GM19351 (cell line): ENCODE measurements around the gene GRWD1.

Experiments used
- ATAC-seq: cut with Tn5 transposase; IDR thresholded peaks from one replicate; pipeline ENCODE4 v1.9.1; 2021; ENCODE audit warnings: mild to moderate bottlenecking, moderate library complexity; ENCODE audit not compliant: unreplicated experiment

Gene GRWD1

DNA sequence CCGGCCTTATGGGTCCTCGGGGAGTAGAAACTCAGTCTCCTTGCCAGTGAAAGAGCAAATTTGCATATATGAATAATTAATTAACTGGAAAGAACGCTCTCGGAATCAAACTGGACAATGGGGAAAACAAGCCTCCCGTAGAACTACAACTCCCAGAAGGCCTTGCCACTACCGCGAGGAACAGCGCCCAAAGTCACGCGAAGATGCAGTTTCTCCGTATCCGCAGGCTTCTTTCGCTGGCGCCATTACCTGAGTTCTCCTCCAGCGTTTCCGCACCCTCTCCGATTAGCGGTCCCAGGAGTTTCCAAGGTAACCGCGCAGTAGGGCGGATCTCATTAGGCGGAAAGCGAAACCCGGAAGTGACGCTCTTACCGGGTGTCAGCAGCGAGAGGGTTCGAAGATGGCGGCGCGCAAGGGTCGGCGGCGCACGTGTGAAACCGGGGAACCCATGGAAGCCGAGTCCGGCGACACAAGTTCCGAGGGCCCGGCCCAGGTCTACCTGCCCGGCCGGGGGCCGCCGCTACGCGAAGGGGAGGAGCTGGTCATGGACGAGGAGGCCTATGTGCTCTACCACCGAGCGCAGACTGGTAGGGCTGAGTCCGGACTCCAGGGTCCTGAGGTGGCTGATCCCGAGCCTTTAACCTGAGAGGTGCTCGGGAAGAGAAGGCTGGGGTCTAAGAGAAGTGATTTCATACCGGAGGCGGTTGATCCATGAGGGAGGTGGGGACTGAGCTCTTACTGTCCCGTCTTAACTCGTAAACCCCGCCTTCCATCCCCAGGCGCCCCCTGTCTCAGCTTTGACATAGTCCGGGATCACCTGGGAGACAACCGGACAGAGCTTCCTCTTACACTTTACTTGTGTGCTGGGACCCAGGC, at the start of gene GRWD1:
GRWD1 (plus strand) TSS at position 378 of the 876 bp plus-strand sequence; CDS start at position 401, 23 bp downstream.
- ATAC-seq = peak; percentile 87

DNA sequence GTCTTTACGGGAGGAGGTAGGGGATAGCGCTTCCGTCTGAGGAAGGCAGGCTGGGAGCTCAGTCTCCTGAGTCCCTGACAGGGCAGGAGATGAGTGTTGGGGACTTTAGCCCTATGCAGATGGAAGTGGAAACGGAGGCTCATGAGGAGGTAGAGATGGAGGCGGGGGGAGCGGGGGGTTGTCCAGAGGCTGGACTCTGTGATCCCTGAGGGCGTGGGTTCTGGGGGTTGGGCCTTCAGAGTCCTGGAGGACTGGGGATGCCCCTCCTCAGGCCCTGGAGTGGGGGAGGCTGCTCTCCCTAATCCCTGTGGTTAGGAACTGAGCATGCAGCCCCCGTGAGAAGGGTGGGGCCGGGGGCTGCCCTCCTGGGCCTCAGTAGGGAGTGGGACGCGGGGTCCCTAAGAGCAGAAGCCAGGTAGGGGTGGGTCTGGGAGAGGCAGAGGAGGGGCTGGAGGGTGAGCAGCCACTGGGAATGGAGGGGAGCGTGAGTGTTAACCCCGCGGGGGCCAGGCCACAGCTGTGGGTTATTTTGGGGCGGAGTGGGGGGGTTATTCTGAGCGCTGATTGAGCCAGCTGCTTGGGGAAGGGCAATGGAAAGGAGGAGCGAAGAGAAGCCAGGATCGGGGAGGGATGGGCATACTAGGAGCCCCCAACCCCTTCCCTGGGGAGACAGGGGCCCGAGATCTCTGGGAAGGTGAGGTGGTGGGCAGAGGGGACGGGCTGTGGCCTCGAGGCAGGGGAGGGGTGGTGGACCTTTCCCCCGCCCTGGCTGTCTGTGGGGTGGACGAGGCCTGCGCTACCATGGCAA, 49.6 kb upstream of the GRWD1 start:
- ATAC-seq = no peak

DNA sequence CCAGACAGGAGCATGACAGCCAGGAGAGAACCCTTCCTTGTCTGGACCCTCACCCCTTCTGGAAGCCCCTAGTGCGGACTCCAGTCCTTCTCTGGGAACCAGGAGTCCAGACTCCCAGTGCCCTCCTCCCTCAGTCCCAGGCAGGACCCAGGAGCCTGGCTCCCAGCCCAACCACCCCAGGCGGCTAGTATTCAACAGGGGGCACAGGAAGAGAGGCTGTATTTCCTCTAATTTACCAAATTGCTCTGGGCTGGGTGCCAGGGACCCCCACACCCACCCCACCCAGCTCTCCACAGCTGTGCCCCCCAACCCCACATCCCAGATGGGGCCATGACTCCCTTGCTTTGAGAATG, 49.0 kb upstream of the GRWD1 start:
- no peak for ATAC-seq

DNA sequence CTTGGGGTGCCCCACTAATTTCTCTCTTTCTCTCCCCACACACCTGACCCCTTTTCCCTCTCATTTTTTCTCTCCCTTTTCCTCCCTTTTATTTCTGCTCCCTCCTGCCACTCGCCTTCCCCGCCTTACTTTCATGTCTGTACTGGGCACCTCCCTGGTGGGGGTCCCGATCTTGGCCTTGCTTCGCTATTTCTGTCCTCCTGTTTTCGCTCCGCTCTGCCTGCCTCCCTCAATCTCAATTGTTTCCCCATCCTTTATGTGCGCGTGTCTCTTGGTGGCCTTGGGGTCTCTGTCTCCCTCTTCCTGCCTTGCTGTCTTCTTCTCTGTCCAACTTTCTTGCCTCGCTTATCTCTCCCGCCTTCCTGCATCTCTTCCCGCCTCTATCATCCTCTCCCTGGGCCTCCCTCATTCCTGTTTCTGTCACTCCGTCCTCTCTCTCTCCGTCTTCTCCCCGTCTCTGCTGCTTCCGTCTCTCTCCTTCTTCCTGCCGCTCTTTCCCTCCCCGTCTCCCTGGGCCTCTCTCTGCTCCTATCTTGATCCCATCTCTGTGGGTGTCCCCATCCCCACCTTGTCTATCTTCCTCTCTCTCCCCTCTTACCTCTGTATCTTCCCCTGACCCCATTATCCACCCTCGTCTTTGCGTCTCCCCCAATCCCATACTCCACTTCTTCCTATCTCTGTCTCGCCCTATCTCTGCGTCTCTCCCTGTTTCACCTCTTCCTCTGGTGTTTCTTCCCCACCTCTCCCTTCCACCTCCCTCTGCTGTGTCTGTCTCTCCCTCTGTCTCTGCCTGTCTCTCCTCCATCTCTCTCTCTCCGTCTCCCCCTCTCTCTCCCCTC, 48.3 kb upstream of the GRWD1 start:
- ATAC-seq = no peak

DNA sequence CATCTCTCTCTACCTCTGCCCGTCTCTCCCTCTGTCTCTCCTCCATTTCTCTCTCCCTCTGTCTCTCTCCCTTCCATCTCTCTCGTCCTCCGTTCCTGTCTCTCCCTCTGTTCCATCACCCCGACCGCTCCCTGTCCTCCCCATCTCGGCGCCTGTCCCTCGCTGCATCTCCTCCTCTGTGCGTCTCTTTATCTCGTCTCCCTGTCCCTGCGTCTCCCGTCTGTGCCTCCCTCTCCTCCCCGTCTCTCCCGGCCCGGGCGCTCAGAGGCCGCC, 47.7 kb upstream of the GRWD1 start:
- no peak for ATAC-seq

DNA sequence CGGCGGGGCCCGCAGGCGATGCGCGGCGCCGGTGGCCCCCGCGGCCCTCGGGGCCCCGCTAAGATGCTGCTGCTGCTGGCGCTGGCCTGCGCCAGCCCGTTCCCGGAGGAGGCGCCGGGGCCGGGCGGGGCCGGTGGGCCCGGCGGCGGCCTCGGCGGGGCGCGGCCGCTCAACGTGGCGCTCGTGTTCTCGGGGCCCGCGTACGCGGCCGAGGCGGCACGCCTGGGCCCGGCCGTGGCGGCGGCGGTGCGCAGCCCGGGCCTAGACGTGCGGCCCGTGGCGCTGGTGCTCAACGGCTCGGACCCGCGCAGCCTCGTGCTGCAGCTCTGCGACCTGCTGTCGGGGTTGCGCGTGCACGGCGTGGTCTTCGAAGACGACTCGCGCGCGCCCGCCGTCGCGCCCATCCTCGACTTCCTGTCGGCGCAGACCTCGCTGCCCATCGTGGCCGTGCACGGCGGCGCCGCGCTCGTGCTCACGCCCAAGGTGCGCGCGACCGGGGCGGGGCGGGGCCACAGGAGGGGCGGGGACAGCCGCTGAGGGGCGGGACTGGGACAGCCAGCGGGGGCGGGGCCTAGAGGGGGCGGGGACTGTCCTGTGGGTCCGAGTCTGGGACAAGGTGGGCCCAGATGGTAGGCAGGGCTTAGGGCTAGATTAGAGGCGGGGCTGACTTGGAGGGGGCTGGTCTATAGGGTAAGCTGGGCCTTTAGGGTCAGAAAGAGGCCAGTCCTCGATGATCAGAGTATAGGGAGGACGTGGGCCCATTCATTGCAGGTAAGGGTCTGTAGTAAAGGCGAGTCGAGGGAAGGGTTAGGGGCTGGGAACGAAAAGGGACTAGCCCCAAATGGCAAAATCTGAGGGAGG, 47.2 kb upstream of the GRWD1 start:
- ATAC-seq = peak; percentile 47

DNA sequence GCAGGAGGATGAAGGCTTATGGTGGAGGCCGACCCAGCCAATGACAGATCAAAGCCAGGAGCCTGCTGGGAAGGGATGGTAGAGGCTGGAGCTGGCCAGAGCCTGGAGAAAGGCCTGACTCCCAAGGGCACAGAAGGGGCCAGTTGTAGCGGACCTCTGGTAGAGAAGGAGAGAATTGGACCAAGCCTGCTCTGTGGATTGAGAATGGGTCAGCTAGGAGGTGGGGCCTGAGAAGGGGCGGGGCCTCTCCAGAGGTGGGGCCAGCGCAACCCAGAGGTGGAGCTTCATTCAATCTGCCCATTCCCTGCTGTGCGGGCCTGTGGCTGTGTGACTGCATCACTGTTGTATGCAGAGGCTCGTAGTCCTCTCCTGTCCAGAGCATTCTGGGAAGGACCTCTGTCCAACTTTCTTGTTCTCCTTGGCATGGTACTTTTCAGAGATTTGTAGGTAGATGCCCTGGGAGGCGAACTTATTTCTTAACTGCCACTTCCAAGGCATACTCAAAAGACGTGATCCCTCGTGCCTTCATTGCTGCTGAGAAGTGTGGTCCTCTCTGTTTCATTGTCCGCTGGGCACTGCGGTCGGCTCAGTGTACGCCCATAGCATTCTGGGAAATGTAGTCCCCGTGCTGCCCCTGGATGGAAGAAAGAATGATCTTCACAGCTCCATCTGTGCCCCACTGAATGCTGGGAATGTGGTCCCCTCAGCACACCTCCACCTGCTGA, 45.6 kb upstream of the GRWD1 start:
- no peak for ATAC-seq

DNA sequence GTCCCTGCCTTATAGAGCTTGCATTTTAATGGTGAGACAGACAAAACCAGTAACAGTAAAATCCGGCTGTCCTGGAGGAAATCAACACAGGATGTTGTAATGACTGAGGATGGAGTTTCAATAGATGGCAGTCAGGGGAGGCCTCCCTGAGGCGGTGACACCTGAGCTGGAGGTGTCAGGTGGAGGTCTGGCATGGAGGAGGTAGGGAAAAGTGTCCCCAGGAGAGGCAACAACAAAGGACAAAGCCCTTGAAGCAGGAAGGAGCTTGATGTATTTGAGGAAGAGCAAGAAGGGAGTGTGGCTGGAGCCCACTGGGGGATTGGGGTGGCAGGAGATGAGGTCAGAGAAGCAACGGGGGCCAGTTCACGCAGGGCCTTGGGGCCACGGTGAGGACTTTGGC, 44.5 kb upstream of the GRWD1 start:
- ATAC-seq = no peak

DNA sequence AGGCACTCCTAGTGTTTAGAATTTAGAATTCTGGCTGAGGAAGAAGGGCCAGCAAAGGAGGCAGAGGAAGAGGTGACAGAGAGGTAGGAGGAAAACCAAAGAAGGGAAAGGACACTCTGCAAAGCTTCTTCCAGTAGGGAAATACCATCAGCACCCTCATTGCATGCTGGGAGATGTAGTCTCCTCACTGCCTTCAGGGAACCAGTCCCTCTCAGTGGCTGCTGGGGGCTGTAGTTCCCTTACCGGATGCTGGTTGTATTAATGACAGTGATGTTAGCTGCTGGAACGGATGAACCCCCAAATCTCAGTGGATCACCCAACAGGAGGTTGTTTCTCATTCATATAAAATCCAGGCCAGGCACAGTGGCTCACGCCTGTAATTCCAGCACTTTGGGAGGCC, 42.2 kb upstream of the GRWD1 start:
- ATAC-seq = peak; percentile 56

DNA sequence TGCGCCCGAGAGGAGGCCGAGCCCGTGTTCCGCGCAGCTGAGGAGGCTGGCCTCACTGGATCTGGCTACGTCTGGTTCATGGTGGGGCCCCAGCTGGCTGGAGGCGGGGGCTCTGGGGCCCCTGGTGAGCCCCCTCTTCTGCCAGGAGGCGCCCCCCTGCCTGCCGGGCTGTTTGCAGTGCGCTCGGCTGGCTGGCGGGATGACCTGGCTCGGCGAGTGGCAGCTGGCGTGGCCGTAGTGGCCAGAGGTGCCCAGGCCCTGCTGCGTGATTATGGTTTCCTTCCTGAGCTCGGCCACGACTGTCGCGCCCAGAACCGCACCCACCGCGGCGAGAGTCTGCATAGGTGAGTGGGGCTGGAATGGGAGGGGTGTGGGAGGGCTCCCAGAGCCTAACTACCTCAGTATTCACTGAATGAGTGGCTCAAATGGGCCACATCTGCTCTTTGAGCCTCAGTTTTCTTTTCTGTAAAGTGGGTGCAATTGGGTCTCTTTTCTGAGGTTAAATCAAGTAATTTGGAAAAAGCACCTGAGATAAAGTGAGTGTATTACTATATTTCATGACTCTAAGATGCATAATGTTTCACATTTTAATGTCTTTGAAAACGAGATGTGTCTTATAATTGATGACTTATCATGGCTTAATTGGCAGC, 40.6 kb upstream of the GRWD1 start:
- ATAC-seq = no peak

DNA sequence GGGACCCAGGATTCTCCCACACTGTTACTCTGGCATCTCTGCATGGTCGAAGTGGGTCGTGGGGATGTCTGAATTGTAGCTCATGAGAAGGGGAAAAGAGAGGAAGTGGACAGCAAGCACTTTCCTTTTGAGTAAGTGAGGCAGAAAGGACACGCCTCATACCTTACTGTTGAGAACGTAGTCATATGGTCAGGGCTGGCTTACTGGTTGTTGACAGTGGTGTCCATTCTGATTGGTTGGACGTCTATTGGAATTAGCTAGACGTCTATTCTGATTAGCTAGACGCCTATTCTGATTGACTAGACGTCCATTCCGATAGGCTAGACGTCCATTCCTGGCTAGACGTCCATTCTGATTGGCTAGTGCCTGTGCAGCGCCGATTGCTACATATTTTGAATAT, 39.9 kb upstream of the GRWD1 start:
- ATAC-seq = no peak

DNA sequence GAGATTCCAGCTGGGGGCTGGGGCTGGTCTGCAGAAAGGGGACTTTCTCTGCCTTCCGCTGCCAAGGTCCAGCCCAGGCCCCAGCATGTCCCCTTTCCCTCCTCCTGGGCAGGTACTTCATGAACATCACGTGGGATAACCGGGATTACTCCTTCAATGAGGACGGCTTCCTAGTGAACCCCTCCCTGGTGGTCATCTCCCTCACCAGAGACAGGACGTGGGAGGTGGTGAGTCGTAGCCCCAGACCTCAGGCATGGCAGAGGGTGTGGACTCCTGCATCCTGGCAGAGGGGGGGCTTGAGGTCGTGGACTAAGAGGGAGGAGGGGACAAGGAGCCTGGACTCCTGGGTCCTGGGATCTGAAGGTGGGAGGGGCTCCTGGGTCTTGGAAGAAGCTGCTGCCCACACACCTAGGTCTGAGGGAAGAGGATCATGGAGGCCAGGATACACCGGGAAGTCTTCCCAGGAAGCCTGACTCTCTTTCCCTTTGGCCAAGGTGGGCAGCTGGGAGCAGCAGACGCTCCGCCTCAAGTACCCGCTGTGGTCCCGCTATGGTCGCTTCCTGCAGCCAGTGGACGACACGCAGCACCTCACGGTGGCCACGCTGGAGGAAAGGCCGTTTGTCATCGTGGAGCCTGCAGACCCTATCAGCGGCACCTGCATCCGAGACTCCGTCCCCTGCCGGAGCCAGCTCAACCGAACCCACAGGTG, 31.8 kb upstream of the GRWD1 start:
- ATAC-seq = no peak

DNA sequence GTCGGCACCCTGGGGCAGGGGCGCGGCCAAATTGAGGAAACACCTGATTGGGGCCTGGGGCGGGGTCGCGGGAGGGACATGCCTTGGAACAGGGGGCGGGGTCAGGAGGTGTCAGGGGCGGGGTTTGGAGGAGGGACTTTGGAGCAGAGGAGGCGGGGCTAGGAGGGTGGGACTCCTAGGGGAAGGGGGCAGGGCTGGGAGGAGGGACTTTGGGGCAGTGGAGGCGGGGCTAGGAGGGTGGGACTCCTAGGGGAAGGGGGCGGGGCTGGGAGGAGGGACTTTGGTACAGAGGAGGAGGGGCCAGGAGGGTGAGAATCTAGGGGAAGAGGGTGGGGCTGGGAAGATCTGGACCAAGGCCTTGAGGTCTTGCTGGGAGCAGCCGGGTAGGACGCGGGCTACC, 30.4 kb upstream of the GRWD1 start:
- no peak for ATAC-seq

DNA sequence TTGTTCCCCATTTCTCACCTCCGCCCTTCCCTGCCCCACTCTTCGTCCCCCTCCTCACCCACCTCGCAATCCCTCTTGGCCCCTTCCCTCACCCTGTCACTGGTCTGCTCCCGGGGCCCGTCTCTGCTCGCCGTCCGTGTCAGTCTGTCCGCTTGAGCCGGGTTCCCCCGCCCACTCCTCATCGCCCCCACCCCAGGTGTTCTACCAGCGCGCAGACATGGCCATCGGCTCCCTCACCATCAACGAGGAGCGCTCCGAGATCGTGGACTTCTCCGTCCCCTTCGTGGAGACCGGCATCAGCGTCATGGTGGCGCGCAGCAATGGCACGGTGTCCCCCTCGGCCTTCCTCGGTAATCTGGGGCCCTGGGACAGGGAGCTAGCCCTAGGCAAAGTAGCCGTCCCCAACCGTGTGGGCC, 30.0 kb upstream of the GRWD1 start:
- no peak for ATAC-seq

DNA sequence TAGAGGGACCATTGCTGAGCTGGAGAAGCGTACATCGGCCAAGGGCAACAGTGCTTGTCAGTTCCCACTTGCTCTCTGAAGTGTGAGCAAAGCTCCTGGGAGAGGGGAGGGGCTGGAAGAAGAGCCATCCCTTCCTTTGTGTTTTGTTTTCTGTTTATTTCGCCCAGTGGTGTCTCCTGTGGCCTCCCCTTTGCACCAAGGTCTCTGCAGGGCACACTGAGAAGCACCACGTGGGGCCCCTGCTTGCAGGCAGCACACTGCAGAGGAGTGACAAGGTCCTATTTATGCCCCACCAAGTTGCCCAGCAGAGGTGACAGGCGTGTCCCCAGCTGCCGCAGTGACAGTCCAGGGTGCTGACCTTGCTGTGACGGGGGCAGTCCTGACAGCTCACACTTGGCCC, 28.4 kb upstream of the GRWD1 start:
- ATAC-seq = no peak

DNA sequence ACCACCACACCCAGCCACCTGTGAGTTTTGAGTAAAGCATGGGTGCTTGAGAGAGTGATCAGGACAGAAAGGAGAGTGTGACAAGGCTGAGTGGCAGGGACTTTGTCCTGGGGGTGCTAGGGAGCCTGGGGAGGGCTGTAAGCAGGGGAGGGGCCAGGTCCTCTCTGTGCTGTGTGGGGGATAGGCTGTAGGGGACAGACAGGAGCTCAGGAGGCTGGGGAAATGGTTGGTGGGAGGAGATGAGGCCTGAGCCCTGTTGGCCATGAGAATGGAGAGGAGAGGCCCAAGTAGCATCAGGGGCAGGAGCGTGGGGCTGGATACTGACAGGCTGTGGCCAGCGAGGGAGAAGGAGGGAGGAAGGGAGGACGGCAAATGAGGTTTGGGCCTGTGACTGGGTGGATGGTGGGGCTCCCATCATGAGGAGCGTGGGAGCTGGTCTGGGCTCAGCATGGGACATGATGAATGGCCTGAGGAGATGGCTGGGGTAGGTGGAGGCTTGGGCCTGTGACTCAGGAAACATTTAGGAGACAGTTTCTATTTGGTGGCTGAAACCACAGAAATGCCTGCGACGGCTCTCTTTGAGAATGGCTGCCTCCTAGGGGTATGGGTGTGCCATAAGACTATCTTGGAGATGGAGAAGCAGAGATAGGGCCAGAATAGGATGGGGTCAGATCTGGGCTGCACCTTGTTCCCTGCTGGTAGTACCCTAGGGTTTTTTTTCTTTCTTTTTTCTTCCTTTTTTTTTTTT, 27.3 kb upstream of the GRWD1 start:
- ATAC-seq = no peak

DNA sequence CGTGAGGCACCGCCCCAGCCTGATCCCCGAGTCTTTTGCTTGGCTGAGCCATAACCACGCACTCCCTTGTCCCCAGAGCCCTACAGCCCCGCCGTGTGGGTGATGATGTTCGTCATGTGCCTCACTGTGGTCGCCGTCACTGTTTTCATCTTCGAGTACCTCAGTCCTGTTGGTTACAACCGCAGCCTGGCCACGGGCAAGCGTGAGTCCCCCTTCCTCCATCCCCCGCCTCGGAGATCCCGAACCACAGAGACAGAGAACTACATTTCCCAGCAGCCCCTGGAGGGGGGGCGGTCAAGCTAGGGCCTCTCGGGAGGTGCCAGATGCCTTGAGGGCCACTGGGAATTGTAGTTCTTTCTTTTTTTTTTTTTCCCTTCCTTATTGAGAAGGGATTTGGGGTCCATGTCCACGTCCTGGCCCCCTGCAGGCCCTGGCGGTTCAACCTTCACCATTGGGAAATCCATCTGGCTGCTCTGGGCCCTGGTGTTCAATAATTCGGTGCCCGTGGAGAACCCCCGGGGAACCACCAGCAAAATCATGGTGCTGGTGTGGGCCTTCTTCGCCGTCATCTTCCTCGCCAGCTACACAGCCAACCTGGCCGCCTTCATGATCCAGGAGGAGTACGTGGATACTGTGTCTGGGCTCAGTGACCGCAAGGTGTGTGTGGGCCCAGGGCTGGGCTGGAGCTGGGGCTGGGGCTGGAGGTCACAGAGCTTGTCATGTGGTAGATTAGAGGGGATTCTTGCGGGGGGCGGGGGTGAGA, 26.4 kb upstream of the GRWD1 start:
- peak; percentile 63 for ATAC-seq
